ENCODE results near the gene C4orf36.
"Not testable (repeated sequence)": the region's sequence is repeated elsewhere in the genome, so short reads cannot be mapped to it uniquely, and the experiment has no call there.

Gene C4orf36

GRCh38 chr4:86917212-86918039, 25.2 kb upstream of the C4orf36 start:
- no peak for DNase-seq (ENCODE audit: low read depth in 2 of 2)

DNA sequence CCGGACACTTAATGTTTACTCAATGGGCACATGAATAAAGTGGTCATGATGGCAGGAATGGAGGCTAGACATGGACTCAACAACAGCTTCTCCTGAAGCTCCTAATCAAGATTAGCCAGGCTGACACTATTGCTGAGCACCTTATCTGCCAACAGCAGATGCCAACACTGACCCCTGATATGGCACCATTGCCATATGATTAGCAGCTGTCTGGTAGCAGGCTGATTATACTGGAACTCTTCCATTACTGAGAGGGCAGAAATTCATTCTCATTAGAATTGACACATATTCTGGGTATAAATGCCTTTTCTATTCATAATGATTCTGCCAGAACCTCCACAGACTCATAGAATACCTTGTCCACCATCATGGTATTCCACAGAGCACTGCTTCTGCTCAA, 24.2 kb upstream of the C4orf36 start:
- no peak for DNase-seq (ENCODE audit: low read depth in 2 of 2)

DNA sequence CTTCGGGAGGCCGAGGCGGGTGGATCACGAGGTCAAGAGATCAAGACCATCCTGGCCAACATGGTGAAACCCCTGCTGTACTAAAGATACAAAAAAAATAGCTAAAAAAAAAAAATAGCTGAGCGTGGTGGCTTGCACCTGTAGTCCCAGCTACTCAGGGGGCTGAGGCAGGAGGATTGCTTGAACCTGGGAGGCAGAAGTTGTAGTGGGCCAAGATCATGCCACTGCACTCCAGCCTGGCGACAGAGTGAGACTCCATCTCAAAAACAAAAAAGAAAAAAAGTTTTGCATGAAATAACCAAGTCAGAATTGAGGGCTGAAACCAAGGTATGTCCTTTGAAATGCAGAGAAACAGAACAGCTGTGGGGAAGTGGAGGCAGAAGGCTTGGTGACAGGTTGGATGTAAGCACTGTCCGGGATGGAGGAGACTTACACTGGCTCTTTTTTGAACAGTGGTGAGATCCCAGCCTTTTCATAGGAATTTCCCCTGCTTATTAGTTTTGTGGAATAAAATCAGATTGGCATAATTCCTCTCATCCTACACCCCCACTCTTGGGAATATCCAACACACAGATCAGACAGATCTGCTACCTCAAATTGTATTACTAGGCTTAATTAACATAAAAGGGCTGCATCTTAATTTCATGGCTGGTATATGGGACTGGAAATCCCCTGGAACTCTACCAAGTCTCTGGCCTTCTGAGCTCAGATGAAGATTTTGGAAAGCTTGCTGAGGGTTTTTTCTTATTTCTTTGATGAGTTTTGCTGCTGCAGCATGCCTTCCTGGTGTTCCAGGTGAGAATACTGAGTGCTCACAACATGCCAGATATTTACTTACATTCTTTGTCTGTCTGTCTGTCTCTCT, 18.8 kb upstream of the C4orf36 start:
- no peak for DNase-seq (ENCODE audit: low read depth in 2 of 2)

GRCh38 chr4:86910369-86910768, 18.1 kb upstream of the C4orf36 start:
- DNase-seq (ENCODE audit: low read depth in 2 of 2): no peak

DNA sequence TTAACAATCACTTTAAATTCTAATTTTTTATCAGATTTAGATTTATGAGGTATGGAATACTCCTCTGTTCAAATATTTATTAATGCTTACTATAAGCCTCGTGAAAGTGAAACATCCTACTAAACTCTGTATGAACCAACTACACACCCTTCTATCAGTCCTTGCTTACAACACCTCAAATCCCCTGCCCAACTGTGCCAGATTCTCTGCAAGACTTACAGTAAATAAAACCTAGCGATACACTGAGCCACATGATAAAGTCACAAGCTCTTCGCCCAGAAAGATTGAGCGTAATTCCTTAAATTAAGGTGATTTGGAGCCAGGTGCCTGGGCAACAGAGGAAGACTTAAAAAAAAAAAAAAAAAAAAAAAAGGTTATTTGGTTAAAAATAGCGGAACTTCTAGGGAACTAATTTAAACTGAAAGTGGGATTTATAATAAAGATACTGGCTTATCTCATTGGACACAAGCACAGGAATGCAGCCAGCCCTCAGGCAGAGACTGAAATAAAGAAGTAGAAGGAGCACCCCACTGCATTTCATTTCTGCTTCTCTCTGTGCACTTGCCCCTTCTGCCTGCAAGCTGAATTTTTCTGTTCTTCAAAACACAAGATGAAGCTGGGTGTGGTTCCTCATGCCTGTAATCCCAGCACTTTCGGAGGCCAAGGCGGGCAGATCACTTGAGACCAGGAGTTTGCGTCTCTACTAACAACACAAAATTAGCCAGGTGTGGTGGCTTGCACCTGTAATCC, 17.5 kb upstream of the C4orf36 start:
- DNase-seq (ENCODE audit: low read depth in 2 of 2): no peak

DNA sequence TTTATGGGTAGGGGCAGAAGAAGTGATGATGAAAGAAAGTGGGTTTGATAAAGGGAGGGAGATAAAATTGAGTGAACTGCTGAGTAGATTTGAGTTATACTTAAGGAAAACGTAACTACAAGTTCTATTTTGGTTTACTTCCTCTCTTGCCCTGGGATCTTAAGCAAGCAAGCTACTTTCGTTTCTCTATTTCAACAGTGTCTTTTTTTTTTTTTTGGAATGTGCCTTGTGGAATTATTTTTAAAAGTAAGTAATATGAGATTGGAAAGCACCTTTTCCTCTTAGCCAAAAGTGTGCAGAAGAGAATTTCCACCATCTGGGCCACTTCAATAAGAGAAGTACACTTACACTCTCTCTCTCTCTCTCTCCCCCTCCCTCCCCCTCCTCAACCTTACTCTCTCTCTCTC, 16.0 kb upstream of the C4orf36 start:
- no peak for DNase-seq (ENCODE audit: low read depth in 2 of 2)

- DNase-seq (ENCODE audit: low read depth in 2 of 2): no peak
These were observed 9.6 kb upstream of the C4orf36 start for GRCh38 chr4:86901864-86902263.

DNA sequence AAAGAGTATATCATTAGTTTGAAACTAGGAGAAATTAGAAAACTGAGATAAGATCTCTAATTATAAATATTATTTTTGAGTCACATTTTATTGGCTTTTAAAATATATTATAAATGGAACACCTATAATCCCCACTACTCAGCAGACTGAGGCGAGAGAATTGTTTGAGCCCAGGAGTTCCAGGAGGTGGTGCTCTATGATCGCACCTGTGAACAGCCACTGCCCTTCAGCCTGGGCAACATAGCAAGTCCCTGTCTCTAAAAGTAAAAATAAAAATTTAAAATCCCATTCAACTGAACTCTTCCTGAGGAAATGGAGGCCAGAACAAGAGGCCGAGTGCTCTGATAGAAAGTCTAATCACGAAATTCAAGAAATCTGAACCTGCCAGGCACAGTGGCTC, 6.3 kb upstream of the C4orf36 start:
- no peak for DNase-seq (ENCODE audit: low read depth in 2 of 2)

DNA sequence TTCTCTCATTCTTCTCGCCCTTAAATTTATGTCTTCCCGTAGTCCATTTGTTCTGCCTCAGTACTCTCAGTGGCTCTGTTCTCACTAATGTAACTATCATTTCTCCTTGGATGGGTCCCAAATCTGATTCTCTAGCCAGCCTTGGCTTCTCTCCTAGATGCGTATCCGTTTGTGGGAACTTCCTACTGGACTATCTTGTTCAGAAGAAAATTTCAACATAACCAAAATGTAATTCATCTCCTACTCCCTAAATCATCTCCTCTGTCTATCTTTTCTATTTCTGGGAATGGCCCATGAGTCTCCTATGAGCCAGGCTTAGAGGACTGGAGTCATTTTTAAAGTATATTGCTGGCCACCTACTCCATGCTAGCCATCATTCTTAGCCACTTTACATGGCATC, 4.4 kb upstream of the C4orf36 start:
- DNase-seq (ENCODE audit: low read depth in 2 of 2): no peak

- no peak for DNase-seq (ENCODE audit: low read depth in 2 of 2)
These were observed 3.7 kb upstream of the C4orf36 start for GRCh38 chr4:86895692-86896488.

GRCh38 chr4:86894455-86894854, 2.2 kb upstream of the C4orf36 start:
- no peak for DNase-seq (ENCODE audit: low read depth in 2 of 2)

DNA sequence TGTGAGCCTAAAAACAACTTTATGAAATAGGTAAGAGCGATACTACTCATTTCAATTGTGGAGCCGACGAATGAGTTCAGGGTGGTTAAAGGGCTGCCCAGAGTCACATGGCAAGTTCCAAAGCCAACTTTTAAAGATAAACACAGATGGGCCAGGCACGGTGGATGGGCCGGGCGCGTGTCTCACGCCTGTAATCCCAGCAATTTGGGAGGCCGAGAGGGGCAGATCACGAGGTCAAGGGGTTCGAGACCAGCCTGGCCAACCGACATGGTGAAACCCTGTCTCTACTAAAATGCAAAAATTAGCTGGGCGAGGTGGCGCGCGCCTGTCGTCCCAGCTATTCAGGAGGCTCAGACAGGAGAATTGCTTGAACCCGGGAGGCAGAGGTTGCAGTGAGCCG, 914 bp upstream of the C4orf36 start:
- no peak for DNase-seq (ENCODE audit: low read depth in 2 of 2)

- DNase-seq (ENCODE audit: low read depth in 2 of 2): no peak
These were observed 376 bp upstream of the C4orf36 start for GRCh38 chr4:86892636-86892960.

GRCh38 chr4:86890790-86891189, 1.4 kb downstream of the C4orf36 start:
- no peak for DNase-seq (ENCODE audit: low read depth in 2 of 2)

DNA sequence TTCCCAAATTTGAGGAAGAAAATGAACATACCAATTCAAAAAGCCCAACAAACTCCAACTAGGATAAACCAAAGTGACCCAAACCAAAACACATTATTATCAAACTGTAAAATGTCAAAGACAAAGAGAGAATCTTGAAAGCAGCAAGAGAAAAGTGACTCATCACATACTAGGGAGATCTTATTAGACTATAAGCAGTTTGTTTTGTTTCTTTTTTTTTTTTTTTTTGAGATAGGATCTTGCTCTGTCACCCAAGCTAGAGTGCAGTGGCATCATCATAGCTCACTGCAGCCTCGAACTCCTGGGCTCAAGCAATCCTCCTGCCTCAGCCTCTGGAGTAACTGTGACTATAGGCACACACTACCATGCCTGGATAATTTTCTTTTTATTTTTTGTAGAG, 12.6 kb downstream of the C4orf36 start:
- DNase-seq (ENCODE audit: low read depth in 2 of 2): no peak

- no peak for DNase-seq (ENCODE audit: low read depth in 2 of 2)
These were observed 13.6 kb downstream of the C4orf36 start for GRCh38 chr4:86878640-86879039.

- DNase-seq (ENCODE audit: low read depth in 2 of 2): no peak
These were observed 15.1 kb downstream of the C4orf36 start for GRCh38 chr4:86876894-86877685.

GRCh38 chr4:86875436-86875835, 16.8 kb downstream of the C4orf36 start:
- not testable (repeated sequence) for DNase-seq (ENCODE audit: low read depth in 2 of 2)

- DNase-seq (ENCODE audit: low read depth in 2 of 2): no peak
These were observed 20.1 kb downstream of the C4orf36 start for GRCh38 chr4:86872135-86872534.

- no peak for DNase-seq (ENCODE audit: low read depth in 2 of 2)
These were observed 21.7 kb downstream of the C4orf36 start for GRCh38 chr4:86870442-86871069.

Measured in stimulated activated CD4-positive, alpha-beta T cell treated with anti-CD3 and anti-CD28 coated beads, Interleukin-1b, Interleukin-23, amount 100 ng/mL, for 1 hour (primary cell).